Coronary artery (tissue), 2 donors: ENCODE results near the gene MAMLD1.

ENCODE experiments used
- DNase-seq: peaks from one replicate; pipeline ENCODE4 v3.0.0-alpha.2; 2017; ENCODE audit warnings: low spot score
- H3K27ac ChIP-seq, 2 donors: fragments of 200-600 bp; sonication (generic); one replicate each; pipeline ENCODE4 v1.5.1; 2016 to 2019
- H3K4me3 ChIP-seq: fragments of 200-600 bp; sonication (generic); 2 replicates; pipeline ENCODE4 v1.5.1; 2016; ENCODE audit warnings: mild to moderate bottlenecking, moderate library complexity
- CTCF ChIP-seq: fragments of 200-600 bp; sonication (generic); IDR thresholded peaks from one replicate; pipeline ENCODE4 v1.5.1; 2019; ENCODE audit warnings: antibody characterized with exemption

MAMLD1 gene

DNA sequence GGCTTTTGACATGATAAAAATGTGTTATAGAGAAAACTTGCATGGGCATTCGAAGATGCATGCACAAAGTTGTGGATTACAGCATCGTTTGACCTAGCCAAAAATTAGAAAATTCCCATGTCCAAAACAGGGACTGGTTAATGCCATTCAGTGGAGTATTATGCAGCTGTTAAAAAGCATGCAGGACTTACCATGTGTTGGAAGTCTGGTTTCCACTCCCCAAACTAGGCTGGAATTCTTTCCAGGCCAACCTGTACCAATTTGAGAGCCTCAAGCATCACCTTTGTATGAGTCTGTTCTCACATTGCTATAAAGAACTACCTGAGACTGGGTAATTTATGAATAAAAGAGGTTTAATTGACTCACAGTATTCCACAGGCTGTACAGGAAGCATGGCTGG lies 159.4 kb downstream of the MAMLD1 start:
- no peak for TF ChIP-seq CTCF
- H3K27ac ChIP-seq = no peak overlapping the region
- no peak for DNase-seq
- no peak overlapping the region for H3K4me3 ChIP-seq

DNA sequence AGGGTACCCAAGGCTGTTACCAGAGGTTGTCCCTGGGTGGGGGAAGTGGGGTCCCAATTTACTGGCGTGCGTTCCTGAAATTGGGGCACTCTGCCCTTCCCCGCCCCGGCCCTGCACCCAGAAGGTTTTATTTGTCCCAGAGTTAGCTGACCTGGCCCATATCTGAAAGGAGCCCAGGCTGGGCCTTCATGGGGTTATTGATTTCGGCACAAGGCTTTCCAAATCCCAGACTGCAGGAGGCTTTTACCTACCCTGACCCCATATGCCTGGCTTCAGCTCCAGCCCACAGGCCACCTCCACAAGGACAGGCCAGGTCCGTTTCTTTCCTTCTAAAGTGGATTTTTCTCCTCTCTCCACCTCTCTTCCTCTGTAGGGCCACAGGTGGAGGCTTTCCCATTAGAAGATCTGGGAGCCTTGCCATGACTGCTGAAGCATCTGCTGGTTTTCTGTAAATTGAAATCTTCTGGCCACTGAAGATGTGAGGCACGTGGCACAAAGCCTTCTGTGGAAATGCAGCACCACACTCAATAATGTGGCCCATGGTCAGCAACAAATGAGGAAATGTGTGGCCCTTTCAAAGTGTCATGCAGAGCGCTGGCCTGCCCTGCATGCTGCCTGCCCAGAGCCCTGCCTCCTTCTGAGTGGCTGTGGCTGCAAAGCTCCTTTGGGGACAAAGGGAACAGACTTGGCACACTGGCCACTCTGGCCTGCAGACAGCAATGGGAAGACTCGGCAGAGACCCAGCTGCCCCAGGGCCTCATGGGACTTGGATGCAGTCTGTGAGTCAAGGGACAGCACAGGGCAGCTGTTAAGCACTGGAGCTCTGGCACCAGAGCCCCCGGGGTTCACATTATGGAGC lies 162.2 kb downstream of the MAMLD1 start:
- H3K27ac ChIP-seq = peak overlapping the region in 1 of 2 donors; percentile 39

GRCh38 chrX:150526692-150527091 lies 163.6 kb downstream of the MAMLD1 start:
- TF ChIP-seq CTCF = no peak
- H3K4me3 ChIP-seq = no peak overlapping the region
- H3K27ac ChIP-seq = no peak overlapping the region
- DNase-seq = no peak

More for the DNA sequence above, 162.2 kb downstream of the MAMLD1 start:
- H3K4me3 ChIP-seq = no peak overlapping the region
- no peak for TF ChIP-seq CTCF
- DNase-seq = peak; percentile 81

- Histone ChIP-seq H3K27ac (no peak overlapping the region), H3K4me3 (no peak overlapping the region)
- no peak for TF ChIP-seq CTCF
- no peak for DNase-seq
Measured at GRCh38 chrX:150527108-150527507, 164.0 kb downstream of the MAMLD1 start.

- TF ChIP-seq CTCF = no peak
- H3K27ac ChIP-seq = no peak overlapping the region
- H3K4me3 ChIP-seq = no peak overlapping the region
- DNase-seq = no peak
Measured at GRCh38 chrX:150529587-150529986, 166.5 kb downstream of the MAMLD1 start.

DNA sequence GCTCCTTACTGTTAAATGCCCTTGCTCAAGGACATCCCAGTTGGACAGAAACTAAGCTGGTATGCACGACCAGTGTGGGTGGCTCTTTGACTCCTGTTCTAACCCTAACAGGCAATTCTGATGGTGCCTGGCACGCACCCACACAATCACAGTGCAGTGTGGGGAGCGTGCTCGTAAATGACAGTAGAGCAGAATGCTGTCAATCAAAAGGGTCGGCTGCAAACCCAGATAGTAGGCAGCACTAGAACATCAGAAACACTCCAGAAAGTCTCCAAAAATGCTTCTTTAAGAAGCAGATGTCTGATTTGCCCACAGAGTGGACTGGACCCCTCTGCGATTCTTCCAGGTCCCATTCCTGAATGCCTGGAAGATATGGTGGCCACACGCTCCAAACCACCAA lies 167.7 kb downstream of the MAMLD1 start:
- no peak for DNase-seq
- no peak for TF ChIP-seq CTCF
- H3K27ac ChIP-seq = no peak overlapping the region
- H3K4me3 ChIP-seq = no peak overlapping the region

- TF ChIP-seq CTCF = no peak
- H3K4me3 ChIP-seq = no peak overlapping the region
- peak overlapping the region; percentile 30 to 33 for H3K27ac ChIP-seq
- no peak for DNase-seq
Measured at GRCh38 chrX:150531467-150531866, 168.3 kb downstream of the MAMLD1 start.
